K562 (cell line): ENCODE results near the gene RIPOR1. TPM values are rescaled to one million over a fixed set of nuclear protein-coding genes. Genes with fewer than 3 reads are reported as not detected.

Experiments used
- BRCA1 ChIP-seq, 2 experiments: fragments of 450-650 bp in 1 of 2; sonication (generic) in 1 of 2; formaldehyde crosslinking in 1 of 2; IDR thresholded peaks; 2 replicates each; pipeline versions ENCODE4 v1.5.0 to v1.6.1; 2017 to 2020; ENCODE audit warnings: mild to moderate bottlenecking in 1 of 2, missing genetic modification reagents in 1 of 2
- BRD4 ChIP-seq: fragments of 200-600 bp; sonication (generic); IDR thresholded peaks from 2 replicates; pipeline ENCODE4 v1.6.1; 2017; ENCODE audit warnings: inconsistent platforms
- DDX20 ChIP-seq: fragments of 450-650 bp; IDR thresholded peaks from 2 replicates; pipeline ENCODE4 v1.6.1; 2016; ENCODE audit warnings: missing genetic modification characterization, low read depth, mild to moderate bottlenecking, missing compliant biosample characterization, moderate library complexity
- ELF4 ChIP-seq: fragments of 450-650 bp; formaldehyde crosslinking; IDR thresholded peaks from 2 replicates; pipeline ENCODE4 v1.4.0; 2022; ENCODE audit warnings: missing genetic modification characterization
- FUS ChIP-seq: fragments of 200-400 bp; formaldehyde crosslinking; optimal IDR thresholded peaks from 2 replicates; pipeline ENCODE3; 2017; ENCODE audit warnings: low read depth, low read length
- GABPB2 ChIP-seq: fragments of 250-450 bp; sonication (Bioruptor Pico); conservative IDR thresholded peaks from 2 replicates; pipeline ENCODE4 v1.5.1; 2021; ENCODE audit warnings: mild to moderate bottlenecking
- HMGN3 ChIP-seq: IDR thresholded peaks from 2 replicates; pipeline ENCODE4 v1.6.1; 2011; ENCODE audit warnings: borderline replicate concordance, low read depth, mild to moderate bottlenecking, mixed read lengths, low read length; ENCODE audit not compliant: insufficient read length; ENCODE audit errors: extremely low read depth
- JUN ChIP-seq, 2 experiments: sonication (generic) in 1 of 2; formaldehyde crosslinking in 1 of 2; IDR thresholded peaks; 2 replicates each; pipeline versions ENCODE4 v1.6.1 to v1.8.0; 2012 to 2022; ENCODE audit warnings: borderline replicate concordance in 2 of 2, mild to moderate bottlenecking in 2 of 2, improper control_type of control experiment in 1 of 2, low read depth in 1 of 2, low read length in 1 of 2, missing genetic modification reagents in 1 of 2
- KAT8 ChIP-seq: fragments of 450-650 bp; IDR thresholded peaks from 2 replicates; pipeline ENCODE4 v1.6.1; 2016; ENCODE audit warnings: low read depth, mild to moderate bottlenecking
- KDM5B ChIP-seq: fragments of 200-600 bp; sonication (generic); IDR thresholded peaks from 2 replicates; pipeline ENCODE4 v1.6.1; 2012; ENCODE audit warnings: low read depth, mild to moderate bottlenecking, moderate library complexity, low read length, control low read depth, inconsistent platforms; ENCODE audit not compliant: insufficient replicate concordance
- NCOA2 ChIP-seq, 2 experiments: fragments of 450-650 bp; IDR thresholded peaks; 2 replicates each; pipeline ENCODE4 v1.6.1; 2018; ENCODE audit warnings: mild to moderate bottlenecking in 2 of 2, moderate library complexity in 1 of 2; ENCODE audit not compliant: partially characterized antibody in 2 of 2
- NFRKB ChIP-seq: fragments of 450-650 bp; IDR thresholded peaks from 2 replicates; pipeline ENCODE4 v1.6.1; 2016; ENCODE audit warnings: low read depth
- NR2C1 ChIP-seq, 2 experiments: fragments of 450-650 bp; IDR thresholded peaks; 2 replicates each; pipeline ENCODE4 v1.6.1; 2017; ENCODE audit warnings: mild to moderate bottlenecking in 2 of 2, antibody characterized with exemption in 1 of 2, inconsistent platforms in 1 of 2, missing compliant biosample characterization in 1 of 2, missing genetic modification characterization in 1 of 2
- PML ChIP-seq: IDR thresholded peaks from 2 replicates; pipeline ENCODE4 v1.6.1; 2012; ENCODE audit warnings: low read length, inconsistent platforms
- RBM17 ChIP-seq: fragments of 200-400 bp; formaldehyde crosslinking; IDR thresholded peaks from 2 replicates; pipeline ENCODE4 v1.6.1; 2017; ENCODE audit warnings: low read depth, mild to moderate bottlenecking, low read length, borderline replicate concordance
- RBM39 ChIP-seq: fragments of 200-400 bp; formaldehyde crosslinking; optimal IDR thresholded peaks from 2 replicates; pipeline ENCODE3; 2018; ENCODE audit warnings: low read depth, low read length
- SIRT6 ChIP-seq: IDR thresholded peaks from one replicate; pipeline ENCODE4 v1.6.1; 2012; ENCODE audit warnings: low read depth, mild to moderate bottlenecking, control low read depth, inconsistent platforms, low read length, moderate library complexity
- TARDBP ChIP-seq: fragments of 450-650 bp; IDR thresholded peaks from 2 replicates; pipeline ENCODE4 v1.6.1; 2016
- XRCC5 ChIP-seq: fragments of 200-400 bp; formaldehyde crosslinking; IDR thresholded peaks from 2 replicates; pipeline ENCODE4 v1.6.1; 2017; ENCODE audit warnings: low read depth, mild to moderate bottlenecking, low read length
- ZC3H11A ChIP-seq: IDR thresholded peaks from 2 replicates; pipeline ENCODE4 v1.6.1; 2012; ENCODE audit warnings: low read depth, low read length, improper control_type of control experiment
- ZNF121 ChIP-seq: sonication (generic); formaldehyde crosslinking; conservative IDR thresholded peaks from 2 replicates; pipeline ENCODE4 v1.8.0; 2022; ENCODE audit warnings: missing genetic modification reagents
- ZNF146 ChIP-seq: IDR thresholded peaks from one replicate; pipeline ENCODE4 v1.6.1; 2018; ENCODE audit warnings: missing compliant biosample characterization; ENCODE audit not compliant: unreplicated experiment
- ZNF717 ChIP-seq: fragments of 250-450 bp; sonication (Bioruptor Pico); IDR thresholded peaks from 2 replicates; pipeline ENCODE4 v1.5.0; 2021
- polyA plus RNA-seq, 8 experiments: library from polyadenylated mRNA; depleted of rRNA in 4 of 8; stranded (reverse) in 5 of 8; unstranded in 3 of 8; fragments of >200 nt; fragmentation: Nextera tagmentation in 2 of 8; fragmentation: Illumina TruSeq in 1 of 8; extraction: Ambion mirVana in 2 of 8; extraction: Trizol in 1 of 8; gene quantifications; 2 replicates each; pipeline versions ENCODE4 v1.2.1 to v1.2.3, GENCODE V29; 2011 to 2014; ENCODE audit warnings: inconsistent platforms in 1 of 8, missing spikeins in 1 of 8
- total RNA-seq, 7 experiments: library from RNA; depleted of rRNA in 6 of 7; stranded (reverse); fragments of >200 nt in 6 of 7; fragmentation: Illumina TruSeq in 2 of 7; extraction: Trizol in 2 of 7; gene quantifications; 2 replicates each; pipeline versions ENCODE4 v1.2.1 to v1.2.3, GENCODE V29; 2011 to 2021; ENCODE audit warnings: low replicate concordance in 1 of 7
- TF ChIP-seq, protein P1 (sequence below), 2 experiments: IDR thresholded peaks; 2 replicates each; pipeline ENCODE4 v1.6.1; 2012; ENCODE audit warnings: improper control_type of control experiment in 2 of 2, low read depth in 2 of 2, low read length in 2 of 2, borderline replicate concordance in 1 of 2

RIPOR1 gene
- total and polyA plus RNA-seq, 9 of the 15 experiments (the other 6 are each of a cell fraction or from before 2014, with no cell fraction given), result 0.36 to 31.1 (median 3.0) TPM

DNA sequence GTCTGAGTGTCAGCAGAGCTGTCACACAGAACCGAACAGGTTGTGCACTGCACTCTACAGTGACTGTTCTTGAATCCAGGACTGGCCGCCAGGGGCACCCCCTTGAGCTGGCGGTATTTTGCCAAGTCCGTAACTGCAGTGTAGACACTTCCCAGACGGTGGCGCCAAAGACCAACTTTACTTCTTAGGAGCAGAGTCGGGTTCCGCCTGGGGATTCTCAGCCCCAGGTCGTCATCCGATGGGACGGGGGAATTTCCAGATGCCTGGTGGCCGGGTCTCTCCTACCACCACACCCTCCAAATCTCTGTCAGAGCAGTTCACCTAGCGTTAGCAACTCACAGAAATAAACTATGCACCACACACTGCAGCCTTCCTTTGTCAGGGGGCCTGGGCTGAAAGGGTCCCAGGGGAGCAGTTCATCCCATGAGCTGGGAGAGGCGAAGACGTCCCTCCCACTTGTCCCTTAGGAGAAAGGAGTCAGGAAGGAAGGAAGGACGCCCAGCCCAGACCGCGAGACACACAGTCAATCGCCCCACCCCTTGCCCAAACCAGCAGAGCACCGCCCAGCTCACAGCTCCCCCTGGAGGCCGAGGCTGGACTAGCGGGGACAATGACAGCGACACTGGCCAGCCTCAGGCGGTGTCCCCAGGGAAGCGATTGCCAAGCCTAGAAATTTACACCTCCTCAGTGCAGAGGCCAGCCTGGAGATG, 7.4 kb upstream of the RIPOR1 start (continued):
- no peak for TF ChIP-seq PML
- no peak for TF ChIP-seq NCOA2 (IDR thresholded peaks at IDR 0.05; ENCODE audit: partially characterized antibody in 2 of 2)
- no peak for TF ChIP-seq SIRT6
- no peak for TF ChIP-seq ZNF146 (CRISPR knock-in tag)
- TF ChIP-seq GABPB2, result no peak
- no peak for TF ChIP-seq DDX20
- TF ChIP-seq BRCA1 (IDR thresholded peaks at IDR 0.05), result no peak
- no peak for TF ChIP-seq BRCA1 (CRISPR knock-in tag; IDR thresholded peaks at IDR 0.05)
- TF ChIP-seq, protein P1, sequence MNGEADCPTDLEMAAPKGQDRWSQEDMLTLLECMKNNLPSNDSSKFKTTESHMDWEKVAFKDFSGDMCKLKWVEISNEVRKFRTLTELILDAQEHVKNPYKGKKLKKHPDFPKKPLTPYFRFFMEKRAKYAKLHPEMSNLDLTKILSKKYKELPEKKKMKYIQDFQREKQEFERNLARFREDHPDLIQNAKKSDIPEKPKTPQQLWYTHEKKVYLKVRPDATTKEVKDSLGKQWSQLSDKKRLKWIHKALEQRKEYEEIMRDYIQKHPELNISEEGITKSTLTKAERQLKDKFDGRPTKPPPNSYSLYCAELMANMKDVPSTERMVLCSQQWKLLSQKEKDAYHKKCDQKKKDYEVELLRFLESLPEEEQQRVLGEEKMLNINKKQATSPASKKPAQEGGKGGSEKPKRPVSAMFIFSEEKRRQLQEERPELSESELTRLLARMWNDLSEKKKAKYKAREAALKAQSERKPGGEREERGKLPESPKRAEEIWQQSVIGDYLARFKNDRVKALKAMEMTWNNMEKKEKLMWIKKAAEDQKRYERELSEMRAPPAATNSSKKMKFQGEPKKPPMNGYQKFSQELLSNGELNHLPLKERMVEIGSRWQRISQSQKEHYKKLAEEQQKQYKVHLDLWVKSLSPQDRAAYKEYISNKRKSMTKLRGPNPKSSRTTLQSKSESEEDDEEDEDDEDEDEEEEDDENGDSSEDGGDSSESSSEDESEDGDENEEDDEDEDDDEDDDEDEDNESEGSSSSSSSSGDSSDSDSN (IDR thresholded peaks at IDR 0.05; ENCODE audit: borderline replicate concordance in 1 of 2, low read depth in 2 of 2, low read length in 2 of 2), result no peak
- peak; percentile 45; the same call in 1 of the 2 replicates for TF ChIP-seq TARDBP
- TF ChIP-seq XRCC5, result peak; percentile 79; the same call in 1 of the 2 replicates
- TF ChIP-seq FUS, result no peak
- peak; percentile 79; the same call in 1 of the 2 replicates for TF ChIP-seq ZC3H11A
- no peak for TF ChIP-seq KDM5B
- no peak for TF ChIP-seq KAT8
- TF ChIP-seq BRD4, result no peak
- TF ChIP-seq HMGN3, result peak; percentile 32
- TF ChIP-seq RBM39, result no peak
- no peak for TF ChIP-seq RBM17
- no peak for TF ChIP-seq ZNF717 (CRISPR knock-in tag)
- no peak for TF ChIP-seq ZNF121 (CRISPR knock-in tag)
- TF ChIP-seq JUN (IDR thresholded peaks at IDR 0.05; ENCODE audit: borderline replicate concordance, low read depth, low read length), result no peak
- TF ChIP-seq JUN (CRISPR knock-in tag; IDR thresholded peaks at IDR 0.05; ENCODE audit: borderline replicate concordance), result no peak
- TF ChIP-seq NFRKB, result no peak
- no peak for TF ChIP-seq NR2C1 (IDR thresholded peaks at IDR 0.05)
- TF ChIP-seq NR2C1 (tag; IDR thresholded peaks at IDR 0.05), result no peak
- TF ChIP-seq ELF4 (CRISPR knock-in tag), result peak; percentile 63; the same call in 1 of the 2 replicates
